ENCODE data around the gene SPIRE1. TPM values are rescaled to one million over a fixed set of nuclear protein-coding genes. Genes with fewer than 3 reads are reported as not detected.
"Not testable (repeated sequence)": the region's sequence is repeated elsewhere in the genome, so short reads cannot be mapped to it uniquely, and the experiment has no call there.

Gene SPIRE1
- total RNA-seq, 1 experiment from 2014 or later: 9.5 TPM

GRCh38 chr18:12567849-12568248 is 90.1 kb downstream of the SPIRE1 start:
- DNase-seq: no peak
- POLR2A ChIA-PET: no interaction called here
- Histone ChIP-seq H3K4me1 (no peaks in the 10 kb centered on the region), H3K36me3 (ENCODE audit: control insufficient read depth, insufficient read depth, low read length) (no peaks in the 10 kb centered on the region), H3K4me3 (ENCODE audit: low read depth, low read length) (no peak overlapping the region), H3K27me3 (replicated peaks; ENCODE audit: control insufficient read depth, insufficient read depth, low read length) (no peaks in the 10 kb centered on the region), H3K9me3 (no peaks in the 10 kb centered on the region)
- CTCF ChIA-PET: no interaction called here
- H3K4me3 Mint-ChIP-seq (ENCODE audit: unreplicated experiment): no peak overlapping the region
- H3K9me3 Mint-ChIP-seq (ENCODE audit: unreplicated experiment): no peaks in the 10 kb centered on the region
- H3K36me3 Mint-ChIP-seq (ENCODE audit: insufficient read depth, unreplicated experiment): no peaks in the 10 kb centered on the region
- no peak overlapping the region for H3K27ac Mint-ChIP-seq (ENCODE audit: unreplicated experiment)
- no peaks in the 10 kb centered on the region for H3K27me3 Mint-ChIP-seq (ENCODE audit: insufficient read depth, unreplicated experiment)
- intact Hi-C loops (cut with micrococcal nuclease; ENCODE audit: unreplicated experiment): no loop called here
- BruUV-seq (replicated peaks): no TSS peak
- peaks cover 6% of the 10 kb centered on the region for H3K4me1 Mint-ChIP-seq (ENCODE audit: low read depth, unreplicated experiment)
- TF ChIP-seq, protein P1, sequence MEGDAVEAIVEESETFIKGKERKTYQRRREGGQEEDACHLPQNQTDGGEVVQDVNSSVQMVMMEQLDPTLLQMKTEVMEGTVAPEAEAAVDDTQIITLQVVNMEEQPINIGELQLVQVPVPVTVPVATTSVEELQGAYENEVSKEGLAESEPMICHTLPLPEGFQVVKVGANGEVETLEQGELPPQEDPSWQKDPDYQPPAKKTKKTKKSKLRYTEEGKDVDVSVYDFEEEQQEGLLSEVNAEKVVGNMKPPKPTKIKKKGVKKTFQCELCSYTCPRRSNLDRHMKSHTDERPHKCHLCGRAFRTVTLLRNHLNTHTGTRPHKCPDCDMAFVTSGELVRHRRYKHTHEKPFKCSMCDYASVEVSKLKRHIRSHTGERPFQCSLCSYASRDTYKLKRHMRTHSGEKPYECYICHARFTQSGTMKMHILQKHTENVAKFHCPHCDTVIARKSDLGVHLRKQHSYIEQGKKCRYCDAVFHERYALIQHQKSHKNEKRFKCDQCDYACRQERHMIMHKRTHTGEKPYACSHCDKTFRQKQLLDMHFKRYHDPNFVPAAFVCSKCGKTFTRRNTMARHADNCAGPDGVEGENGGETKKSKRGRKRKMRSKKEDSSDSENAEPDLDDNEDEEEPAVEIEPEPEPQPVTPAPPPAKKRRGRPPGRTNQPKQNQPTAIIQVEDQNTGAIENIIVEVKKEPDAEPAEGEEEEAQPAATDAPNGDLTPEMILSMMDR (IDR thresholded peaks at IDR 0.05; ENCODE audit: insufficient read depth in 1 of 2, low read depth in 1 of 2, low read length in 1 of 2, severe bottlenecking in 1 of 2, unreplicated experiment in 1 of 2): no peak

DNA sequence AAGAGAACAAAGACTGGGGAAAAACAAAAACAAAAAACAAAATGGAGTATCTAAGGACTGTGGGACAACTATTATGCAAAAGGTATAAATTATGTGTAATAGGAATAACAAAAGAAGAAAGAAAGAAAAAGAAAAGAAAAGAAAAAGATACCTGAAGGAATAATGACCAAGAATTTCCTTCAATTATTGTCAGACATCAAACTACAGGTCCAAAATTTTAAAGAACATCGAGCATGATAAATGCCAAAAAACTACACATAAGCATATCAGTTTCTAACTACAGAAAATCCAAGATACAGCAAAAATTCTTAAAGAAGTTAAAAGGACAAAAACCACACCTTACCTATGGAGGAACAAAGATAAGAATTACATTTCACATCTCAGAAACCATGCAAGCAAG is 93.0 kb downstream of the SPIRE1 start:
- no peaks in the 10 kb centered on the region for H3K36me3 Mint-ChIP-seq (ENCODE audit: insufficient read depth, unreplicated experiment)
- intact Hi-C loops (cut with micrococcal nuclease; ENCODE audit: unreplicated experiment): no loop called here

GRCh38 chr18:12564378-12564777 is 93.5 kb downstream of the SPIRE1 start:
- no peaks in the 10 kb centered on the region for H3K36me3 ChIP-seq (ENCODE audit: control insufficient read depth, insufficient read depth, low read length)
- H3K4me3 ChIP-seq (ENCODE audit: low read depth, low read length): no peak overlapping the region
- Mint-ChIP-seq H3K36me3 (ENCODE audit: insufficient read depth, unreplicated experiment) (no peaks in the 10 kb centered on the region), H3K4me1 (ENCODE audit: low read depth, unreplicated experiment) (no peaks in the 10 kb centered on the region), H3K9me3 (ENCODE audit: unreplicated experiment) (no peaks in the 10 kb centered on the region), H3K27ac (ENCODE audit: unreplicated experiment) (no peak overlapping the region), H3K4me3 (ENCODE audit: unreplicated experiment) (no peak overlapping the region), H3K27me3 (ENCODE audit: insufficient read depth, unreplicated experiment) (no peaks in the 10 kb centered on the region)
- ChIA-PET CTCF (no interaction called here), POLR2A (no interaction called here)
- intact Hi-C loops (cut with micrococcal nuclease; ENCODE audit: unreplicated experiment): no loop called here
- no peaks in the 10 kb centered on the region; the same call in 1 of the 2 replicates for H3K9me3 ChIP-seq
- no peaks in the 10 kb centered on the region for H3K4me1 ChIP-seq
- BruUV-seq (replicated peaks): no TSS peak
- DNase-seq: no peak
- H3K27me3 ChIP-seq (replicated peaks; ENCODE audit: control insufficient read depth, insufficient read depth, low read length): no peaks in the 10 kb centered on the region
- TF ChIP-seq, protein P1 (IDR thresholded peaks at IDR 0.05; ENCODE audit: insufficient read depth in 1 of 2, low read depth in 1 of 2, low read length in 1 of 2, severe bottlenecking in 1 of 2, unreplicated experiment in 1 of 2): no peak

More for the DNA sequence above, 93.0 kb downstream of the SPIRE1 start:
- CTCF ChIA-PET: no interaction called here
- Histone ChIP-seq H3K36me3 (ENCODE audit: control insufficient read depth, insufficient read depth, low read length) (no peaks in the 10 kb centered on the region), H3K9me3 (no peaks in the 10 kb centered on the region; the same call in 1 of the 2 replicates), H3K4me1 (no peaks in the 10 kb centered on the region), H3K4me3 (ENCODE audit: low read depth, low read length) (no peak overlapping the region), H3K27me3 (replicated peaks; ENCODE audit: control insufficient read depth, insufficient read depth, low read length) (no peaks in the 10 kb centered on the region)
- Mint-ChIP-seq H3K27ac (ENCODE audit: unreplicated experiment) (no peak overlapping the region), H3K4me3 (ENCODE audit: unreplicated experiment) (no peak overlapping the region), H3K27me3 (ENCODE audit: insufficient read depth, unreplicated experiment) (no peaks in the 10 kb centered on the region), H3K9me3 (ENCODE audit: unreplicated experiment) (no peaks in the 10 kb centered on the region), H3K4me1 (ENCODE audit: low read depth, unreplicated experiment) (no peaks in the 10 kb centered on the region)
- no TSS peak for BruUV-seq (replicated peaks)
- TF ChIP-seq, protein P1 (IDR thresholded peaks at IDR 0.05; ENCODE audit: insufficient read depth in 1 of 2, low read depth in 1 of 2, low read length in 1 of 2, severe bottlenecking in 1 of 2, unreplicated experiment in 1 of 2): no peak
- DNase-seq: no peak
- POLR2A ChIA-PET: no interaction called here

DNA sequence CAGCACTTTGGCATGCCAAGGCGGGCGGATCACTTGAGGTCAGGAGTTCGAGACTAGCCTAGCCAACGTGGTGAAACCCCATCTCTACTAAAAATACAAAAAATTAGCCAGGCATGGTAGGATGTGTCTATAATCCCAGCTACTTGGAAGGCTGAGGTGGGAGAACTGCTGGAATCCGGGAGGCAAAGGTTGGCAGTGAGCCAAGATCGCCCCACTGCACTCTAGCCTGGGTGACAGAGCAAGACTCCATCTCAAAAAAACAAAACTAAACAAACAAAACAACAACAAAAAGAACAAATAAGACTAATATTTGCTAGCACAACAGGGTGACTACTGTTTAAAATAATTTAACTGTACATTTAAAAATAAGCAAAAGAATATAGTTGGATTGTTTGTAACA is 97.3 kb downstream of the SPIRE1 start:
- H3K27me3 ChIP-seq (replicated peaks; ENCODE audit: control insufficient read depth, insufficient read depth, low read length); H3K9me3 Mint-ChIP-seq (ENCODE audit: unreplicated experiment); H3K4me1 ChIP-seq; POLR2A ChIA-PET; H3K27ac Mint-ChIP-seq (ENCODE audit: unreplicated experiment); intact Hi-C loops (cut with micrococcal nuclease; ENCODE audit: unreplicated experiment); BruUV-seq (replicated peaks); H3K36me3 ChIP-seq (ENCODE audit: control insufficient read depth, insufficient read depth, low read length); H3K36me3 Mint-ChIP-seq (ENCODE audit: insufficient read depth, unreplicated experiment); CTCF ChIA-PET; H3K9me3 ChIP-seq; H3K4me3 ChIP-seq (ENCODE audit: low read depth, low read length); H3K4me1 Mint-ChIP-seq (ENCODE audit: low read depth, unreplicated experiment); H3K4me3 Mint-ChIP-seq (ENCODE audit: unreplicated experiment); DNase-seq; H3K27me3 Mint-ChIP-seq (ENCODE audit: insufficient read depth, unreplicated experiment): not testable (repeated sequence)
